ENCODE data around the gene CHID1.

Gene CHID1

DNA sequence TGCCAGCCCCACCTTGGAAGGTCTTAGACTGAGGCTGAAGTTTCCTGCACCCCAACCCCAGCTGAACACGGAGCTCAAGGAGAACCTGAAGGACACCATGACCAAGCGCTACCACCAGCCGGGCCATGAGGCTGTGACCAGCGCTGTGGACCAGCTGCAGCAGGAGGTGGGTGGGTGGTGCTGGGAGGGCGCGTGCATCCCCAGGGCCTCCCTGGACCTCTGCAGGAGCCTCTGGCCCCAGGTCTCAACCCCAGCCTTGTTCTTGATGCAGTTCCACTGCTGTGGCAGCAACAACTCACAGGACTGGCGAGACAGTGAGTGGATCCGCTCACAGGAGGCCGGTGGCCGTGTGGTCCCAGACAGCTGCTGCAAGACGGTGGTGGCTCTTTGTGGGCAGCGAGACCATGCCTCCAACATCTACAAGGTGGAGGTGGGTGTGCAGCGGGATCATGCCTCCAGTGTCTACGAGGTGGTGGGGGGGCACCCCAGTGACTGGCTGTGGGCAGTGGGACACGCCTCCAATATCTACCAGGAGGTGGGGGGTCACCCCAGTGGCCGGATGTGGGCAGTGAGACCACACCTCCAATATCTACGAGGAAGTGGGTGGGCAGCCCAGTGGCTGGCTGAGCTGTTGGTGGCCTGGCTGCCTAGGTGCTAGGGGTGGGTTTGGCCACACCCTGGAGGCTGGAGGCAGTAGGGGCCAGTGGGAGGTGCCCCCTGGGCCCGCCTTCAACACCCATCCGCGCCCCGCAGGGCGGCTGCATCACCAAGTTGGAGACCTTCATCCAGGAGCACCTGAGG is 73.2 kb downstream of the CHID1 start:
- TF ChIP-seq TEAD4 (IDR thresholded peaks at IDR 0.05) (no peak), ZBTB7A (IDR thresholded peaks at IDR 0.05; ENCODE audit: low read depth) (no peak), YY1 (IDR thresholded peaks at IDR 0.05; ENCODE audit: low read depth) (no peak), EP300 (IDR thresholded peaks at IDR 0.05; ENCODE audit: borderline replicate concordance) (no peak), CEBPB (IDR thresholded peaks at IDR 0.05) (no peak)
- TF ChIP-seq, protein P1, sequence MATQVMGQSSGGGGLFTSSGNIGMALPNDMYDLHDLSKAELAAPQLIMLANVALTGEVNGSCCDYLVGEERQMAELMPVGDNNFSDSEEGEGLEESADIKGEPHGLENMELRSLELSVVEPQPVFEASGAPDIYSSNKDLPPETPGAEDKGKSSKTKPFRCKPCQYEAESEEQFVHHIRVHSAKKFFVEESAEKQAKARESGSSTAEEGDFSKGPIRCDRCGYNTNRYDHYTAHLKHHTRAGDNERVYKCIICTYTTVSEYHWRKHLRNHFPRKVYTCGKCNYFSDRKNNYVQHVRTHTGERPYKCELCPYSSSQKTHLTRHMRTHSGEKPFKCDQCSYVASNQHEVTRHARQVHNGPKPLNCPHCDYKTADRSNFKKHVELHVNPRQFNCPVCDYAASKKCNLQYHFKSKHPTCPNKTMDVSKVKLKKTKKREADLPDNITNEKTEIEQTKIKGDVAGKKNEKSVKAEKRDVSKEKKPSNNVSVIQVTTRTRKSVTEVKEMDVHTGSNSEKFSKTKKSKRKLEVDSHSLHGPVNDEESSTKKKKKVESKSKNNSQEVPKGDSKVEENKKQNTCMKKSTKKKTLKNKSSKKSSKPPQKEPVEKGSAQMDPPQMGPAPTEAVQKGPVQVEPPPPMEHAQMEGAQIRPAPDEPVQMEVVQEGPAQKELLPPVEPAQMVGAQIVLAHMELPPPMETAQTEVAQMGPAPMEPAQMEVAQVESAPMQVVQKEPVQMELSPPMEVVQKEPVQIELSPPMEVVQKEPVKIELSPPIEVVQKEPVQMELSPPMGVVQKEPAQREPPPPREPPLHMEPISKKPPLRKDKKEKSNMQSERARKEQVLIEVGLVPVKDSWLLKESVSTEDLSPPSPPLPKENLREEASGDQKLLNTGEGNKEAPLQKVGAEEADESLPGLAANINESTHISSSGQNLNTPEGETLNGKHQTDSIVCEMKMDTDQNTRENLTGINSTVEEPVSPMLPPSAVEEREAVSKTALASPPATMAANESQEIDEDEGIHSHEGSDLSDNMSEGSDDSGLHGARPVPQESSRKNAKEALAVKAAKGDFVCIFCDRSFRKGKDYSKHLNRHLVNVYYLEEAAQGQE (IDR thresholded peaks at IDR 0.05; ENCODE audit: low read depth), result no peak
- TF ChIP-seq, protein P2, sequence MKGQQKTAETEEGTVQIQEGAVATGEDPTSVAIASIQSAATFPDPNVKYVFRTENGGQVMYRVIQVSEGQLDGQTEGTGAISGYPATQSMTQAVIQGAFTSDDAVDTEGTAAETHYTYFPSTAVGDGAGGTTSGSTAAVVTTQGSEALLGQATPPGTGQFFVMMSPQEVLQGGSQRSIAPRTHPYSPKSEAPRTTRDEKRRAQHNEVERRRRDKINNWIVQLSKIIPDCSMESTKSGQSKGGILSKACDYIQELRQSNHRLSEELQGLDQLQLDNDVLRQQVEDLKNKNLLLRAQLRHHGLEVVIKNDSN (IDR thresholded peaks at IDR 0.05), result no peak

DNA sequence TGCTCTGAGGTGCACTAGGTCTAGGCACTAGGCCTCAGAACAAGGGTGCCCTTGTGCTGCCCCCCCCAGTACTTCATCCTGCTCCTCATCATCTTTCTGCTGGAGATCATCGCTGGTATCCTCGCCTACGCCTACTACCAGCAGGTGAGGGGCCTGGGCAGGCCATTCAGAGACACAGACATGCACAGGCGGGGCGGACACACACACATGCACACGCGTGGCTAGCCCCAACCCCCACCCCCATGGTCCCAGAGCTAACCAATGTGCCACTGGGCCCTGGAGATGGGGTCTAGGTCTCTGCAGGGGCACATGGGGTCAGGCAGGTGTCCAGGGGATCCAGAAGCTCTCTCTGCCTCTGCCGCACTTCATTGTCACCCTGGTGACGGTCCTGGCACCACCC is 73.9 kb downstream of the CHID1 start:
- no peak for TF ChIP-seq ZBTB7A (IDR thresholded peaks at IDR 0.05; ENCODE audit: low read depth)
- no peak for TF ChIP-seq FOXM1 (IDR thresholded peaks at IDR 0.05; ENCODE audit: borderline replicate concordance, low read depth)
- TF ChIP-seq, protein P1 (IDR thresholded peaks at IDR 0.05; ENCODE audit: low read depth), result no peak
- no peak for TF ChIP-seq YY1 (IDR thresholded peaks at IDR 0.05; ENCODE audit: low read depth)
- TF ChIP-seq RAD21 (IDR thresholded peaks at IDR 0.05; ENCODE audit: low read depth), result no peak
- TF ChIP-seq TCF12 (IDR thresholded peaks at IDR 0.05; ENCODE audit: low read depth), result no peak
- TF ChIP-seq NFIC (IDR thresholded peaks at IDR 0.05), result no peak
- TF ChIP-seq TEAD4 (IDR thresholded peaks at IDR 0.05), result no peak
- no peak for TF ChIP-seq TAF1 (IDR thresholded peaks at IDR 0.05; ENCODE audit: low read depth)
- TF ChIP-seq, protein P2 (IDR thresholded peaks at IDR 0.05), result no peak
- TF ChIP-seq EP300 (IDR thresholded peaks at IDR 0.05; ENCODE audit: borderline replicate concordance), result no peak
- no peak for TF ChIP-seq CREB1 (IDR thresholded peaks at IDR 0.05; ENCODE audit: low read depth)
- TF ChIP-seq CEBPB (IDR thresholded peaks at IDR 0.05), result no peak
- no peak for TF ChIP-seq EGR1 (IDR thresholded peaks at IDR 0.05)

DNA sequence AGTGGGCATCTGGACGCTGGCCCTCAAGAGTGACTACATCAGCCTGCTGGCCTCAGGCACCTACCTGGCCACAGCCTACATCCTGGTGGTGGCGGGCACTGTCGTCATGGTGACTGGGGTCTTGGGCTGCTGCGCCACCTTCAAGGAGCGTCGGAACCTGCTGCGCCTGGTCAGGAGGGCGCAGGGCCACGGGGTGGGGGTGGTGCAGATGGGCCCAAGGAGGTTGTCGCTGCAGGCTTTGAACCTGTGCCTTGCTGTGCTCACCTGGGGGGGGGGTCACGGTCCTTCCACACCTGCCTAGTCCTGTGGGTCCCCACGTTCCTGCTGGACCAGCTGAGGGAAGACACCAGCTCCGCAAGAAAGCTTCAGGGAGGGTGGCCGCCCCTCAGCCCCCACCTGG is 74.3 kb downstream of the CHID1 start:
- TF ChIP-seq FOXM1 (IDR thresholded peaks at IDR 0.05; ENCODE audit: borderline replicate concordance, low read depth), result no peak
- no peak for TF ChIP-seq YY1 (IDR thresholded peaks at IDR 0.05; ENCODE audit: low read depth)
- no peak for TF ChIP-seq ZBTB7A (IDR thresholded peaks at IDR 0.05; ENCODE audit: low read depth)
- no peak for TF ChIP-seq RAD21 (IDR thresholded peaks at IDR 0.05; ENCODE audit: low read depth)
- TF ChIP-seq, protein P3, sequence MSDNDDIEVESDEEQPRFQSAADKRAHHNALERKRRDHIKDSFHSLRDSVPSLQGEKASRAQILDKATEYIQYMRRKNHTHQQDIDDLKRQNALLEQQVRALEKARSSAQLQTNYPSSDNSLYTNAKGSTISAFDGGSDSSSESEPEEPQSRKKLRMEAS (IDR thresholded peaks at IDR 0.05), result no peak
- TF ChIP-seq TCF12 (IDR thresholded peaks at IDR 0.05; ENCODE audit: low read depth), result no peak
- no peak for TF ChIP-seq EGR1 (IDR thresholded peaks at IDR 0.05)
- TF ChIP-seq EP300 (IDR thresholded peaks at IDR 0.05; ENCODE audit: borderline replicate concordance), result no peak
- TF ChIP-seq CREB1 (IDR thresholded peaks at IDR 0.05; ENCODE audit: low read depth), result no peak
- no peak for TF ChIP-seq TEAD4 (IDR thresholded peaks at IDR 0.05)
- no peak for TF ChIP-seq NFIC (IDR thresholded peaks at IDR 0.05)
- no peak for TF ChIP-seq TAF1 (IDR thresholded peaks at IDR 0.05; ENCODE audit: low read depth)
- TF ChIP-seq, protein P1 (IDR thresholded peaks at IDR 0.05; ENCODE audit: low read depth), result no peak
